ENCODE data around the gene DNM3.

DNA sequence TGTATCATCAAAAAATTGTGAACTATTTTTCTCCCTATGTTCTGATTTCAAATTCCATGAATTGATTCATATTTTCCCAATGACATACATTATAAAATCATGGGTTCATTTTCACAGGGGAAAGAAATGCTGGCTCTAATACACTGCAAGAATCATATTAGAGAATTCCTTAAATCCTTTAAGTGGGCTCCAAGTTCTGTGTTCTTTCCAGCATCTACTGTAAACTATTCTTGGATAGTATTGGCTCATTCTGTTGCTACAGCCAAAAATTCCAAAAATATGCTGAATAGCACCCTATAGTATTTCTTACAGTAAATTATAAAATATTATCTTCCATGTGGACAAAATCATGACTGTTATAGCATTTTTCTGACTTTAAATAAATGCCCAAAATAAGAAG is 560.2 kb downstream of the DNM3 start:
- TF ChIP-seq POLR2A (conservative IDR thresholded peaks at IDR 0.05) (no peak), RFX5 (IDR thresholded peaks at IDR 0.05; ENCODE audit: low read depth, low read length) (no peak), YY1 (IDR thresholded peaks at IDR 0.05; ENCODE audit: borderline replicate concordance in 1 of 3, control insufficient read depth in 1 of 3, extremely low read depth in 1 of 3, insufficient read depth in 3 of 3, insufficient read length in 1 of 3, insufficient replicate concordance in 2 of 3, low read depth in 1 of 3, low read length in 2 of 3) (no peak), CHD2 (IDR thresholded peaks at IDR 0.05; ENCODE audit: low read depth, low read length) (no peak), ZNF695 (CRISPR knock-in tag; IDR thresholded peaks at IDR 0.05) (no peak), NUFIP1 (IDR thresholded peaks at IDR 0.05; ENCODE audit: partially characterized antibody) (no peak), SIN3B (IDR thresholded peaks at IDR 0.05; ENCODE audit: low read depth) (no peak)
- TF ChIP-seq, protein P1, sequence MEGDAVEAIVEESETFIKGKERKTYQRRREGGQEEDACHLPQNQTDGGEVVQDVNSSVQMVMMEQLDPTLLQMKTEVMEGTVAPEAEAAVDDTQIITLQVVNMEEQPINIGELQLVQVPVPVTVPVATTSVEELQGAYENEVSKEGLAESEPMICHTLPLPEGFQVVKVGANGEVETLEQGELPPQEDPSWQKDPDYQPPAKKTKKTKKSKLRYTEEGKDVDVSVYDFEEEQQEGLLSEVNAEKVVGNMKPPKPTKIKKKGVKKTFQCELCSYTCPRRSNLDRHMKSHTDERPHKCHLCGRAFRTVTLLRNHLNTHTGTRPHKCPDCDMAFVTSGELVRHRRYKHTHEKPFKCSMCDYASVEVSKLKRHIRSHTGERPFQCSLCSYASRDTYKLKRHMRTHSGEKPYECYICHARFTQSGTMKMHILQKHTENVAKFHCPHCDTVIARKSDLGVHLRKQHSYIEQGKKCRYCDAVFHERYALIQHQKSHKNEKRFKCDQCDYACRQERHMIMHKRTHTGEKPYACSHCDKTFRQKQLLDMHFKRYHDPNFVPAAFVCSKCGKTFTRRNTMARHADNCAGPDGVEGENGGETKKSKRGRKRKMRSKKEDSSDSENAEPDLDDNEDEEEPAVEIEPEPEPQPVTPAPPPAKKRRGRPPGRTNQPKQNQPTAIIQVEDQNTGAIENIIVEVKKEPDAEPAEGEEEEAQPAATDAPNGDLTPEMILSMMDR (IDR thresholded peaks at IDR 0.05 in 2 of 3, conservative IDR thresholded peaks at IDR 0.05 in 1 of 3; ENCODE audit: insufficient read depth in 2 of 3, low read depth in 1 of 3, low read length in 3 of 3): no peak
